IPS-NIHi11 (cell line): ENCODE data around the gene FRMPD2.
A peak's percentile ranks its signal among the peaks of the same experiment; 100 is the strongest.
"Not testable (repeated sequence)": the region's sequence is repeated elsewhere in the genome, so short reads cannot be mapped to it uniquely, and the experiment has no call there.

ENCODE experiments used
- DNase-seq: peaks from one replicate; pipeline ENCODE4 v3.0.0; 2012; ENCODE audit warnings: mixed read lengths, low spot score

FRMPD2 gene

GRCh38 chr10:48231699-48232315 lies 42.7 kb downstream of the FRMPD2 start:
- no peak for DNase-seq

GRCh38 chr10:48231178-48231577 lies 43.3 kb downstream of the FRMPD2 start:
- no peak for DNase-seq

DNA sequence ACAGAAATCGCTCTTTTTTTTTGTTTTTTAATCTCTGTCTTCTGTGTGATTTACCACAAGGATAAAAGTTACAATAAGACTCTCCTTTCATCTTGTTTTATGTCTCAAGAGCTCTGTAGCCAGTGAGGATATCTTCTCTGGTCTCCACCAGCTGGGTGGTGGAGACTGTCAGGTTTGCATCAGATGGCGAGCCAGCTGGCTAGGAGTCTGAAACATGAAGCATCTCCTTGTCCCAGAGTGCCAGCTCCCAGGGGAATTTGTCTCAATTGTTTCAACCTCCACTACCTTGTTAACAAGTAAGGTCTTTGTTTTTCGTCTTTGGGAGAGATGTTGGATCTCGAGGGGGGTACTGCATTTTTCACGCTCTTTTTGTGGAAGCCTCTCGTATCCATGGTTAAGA lies 47.3 kb downstream of the FRMPD2 start:
- DNase-seq = no peak

- no peak for DNase-seq
Observed at GRCh38 chr10:48224979-48225560, 49.4 kb downstream of the FRMPD2 start.

- DNase-seq = no peak
Observed at GRCh38 chr10:48224296-48224695, 50.2 kb downstream of the FRMPD2 start.

GRCh38 chr10:48221814-48222213 lies 52.7 kb downstream of the FRMPD2 start:
- DNase-seq = no peak

- not testable (repeated sequence) for DNase-seq
Observed at GRCh38 chr10:48221031-48221430, 53.5 kb downstream of the FRMPD2 start.

DNA sequence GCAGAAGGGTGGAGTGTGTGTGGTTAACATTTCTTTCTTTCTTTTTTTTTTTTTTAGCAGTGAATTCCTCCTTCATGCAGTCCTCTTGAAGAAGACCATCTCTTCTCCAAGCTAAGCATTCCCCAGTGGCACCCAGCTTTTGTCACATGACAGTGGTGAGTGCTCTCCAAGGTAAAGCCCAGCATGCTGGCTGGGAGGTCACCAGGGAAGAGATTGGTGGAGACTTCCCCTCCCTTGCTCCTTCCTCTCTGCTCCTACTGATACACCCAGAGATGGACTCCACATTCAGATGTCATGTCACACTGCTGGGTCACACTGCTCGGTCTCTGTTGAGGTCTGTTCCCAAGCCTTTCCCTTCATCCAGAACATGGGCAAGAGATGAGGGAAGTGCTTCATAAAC lies 55.3 kb downstream of the FRMPD2 start:
- DNase-seq = no peak

DNA sequence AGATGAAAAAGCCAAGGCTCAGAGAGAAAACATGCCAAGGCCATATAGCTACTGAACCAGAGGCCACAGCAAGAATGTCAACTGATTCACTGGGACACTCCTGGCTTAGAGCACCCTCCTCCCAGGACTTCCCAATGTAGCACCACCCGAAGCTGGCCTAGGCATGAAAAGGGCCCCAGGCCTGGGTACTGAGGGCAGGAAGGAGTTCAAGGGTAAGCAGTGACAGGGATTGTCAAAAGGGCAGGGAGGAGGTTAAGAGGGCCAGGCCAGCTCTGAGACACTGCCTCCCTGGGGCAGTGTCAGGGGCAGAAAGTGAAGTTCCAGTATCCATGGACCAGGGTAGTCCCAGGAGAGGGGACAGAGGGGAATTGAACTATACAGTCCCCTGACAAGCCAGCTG lies 57.8 kb downstream of the FRMPD2 start:
- DNase-seq = no peak

GRCh38 chr10:48216204-48216505 lies 58.3 kb downstream of the FRMPD2 start:
- DNase-seq = no peak

- peak; percentile 71 for DNase-seq
Observed at GRCh38 chr10:48215486-48216203, 58.9 kb downstream of the FRMPD2 start.

- no peak for DNase-seq
Observed at GRCh38 chr10:48214716-48215485, 59.6 kb downstream of the FRMPD2 start.

DNA sequence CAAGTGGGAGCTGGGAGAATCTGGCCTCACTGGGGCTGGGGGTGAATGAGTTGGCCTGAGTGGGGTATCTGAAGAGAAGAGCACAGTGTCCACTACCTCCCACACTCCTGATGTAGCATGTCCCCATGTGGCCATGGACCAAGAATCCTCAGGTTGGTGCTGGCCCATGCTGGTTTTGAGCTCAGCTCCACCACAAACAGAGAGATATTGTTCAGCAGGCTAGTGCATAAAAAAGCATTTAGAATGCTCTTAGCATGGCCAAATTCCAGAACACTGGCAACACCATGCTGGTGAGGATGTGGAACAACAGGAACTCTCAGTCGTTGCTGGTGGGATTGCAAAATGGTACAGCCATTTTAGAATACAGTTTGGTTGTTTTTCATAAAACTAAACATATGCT lies 61.4 kb downstream of the FRMPD2 start:
- no peak for DNase-seq

DNA sequence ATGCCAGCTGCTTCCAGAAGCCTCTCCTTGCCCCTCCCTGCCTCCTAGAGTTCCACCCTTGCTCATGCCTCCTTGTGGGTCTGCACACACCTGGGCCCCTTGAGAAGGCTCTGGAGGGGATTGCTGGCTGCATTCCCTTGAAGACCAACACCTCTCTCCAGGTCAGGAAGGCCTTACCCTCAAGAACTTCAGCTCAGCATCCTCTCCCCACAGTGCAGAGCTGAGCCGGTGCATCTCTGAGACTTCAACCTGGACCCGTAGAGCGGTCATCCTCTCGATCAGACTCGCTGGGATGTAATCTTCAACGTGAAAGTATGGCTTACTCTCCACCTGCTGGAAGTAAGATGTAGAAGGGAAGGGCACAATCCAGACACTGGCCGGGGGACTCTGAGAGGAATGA lies 62.7 kb downstream of the FRMPD2 start:
- no peak for DNase-seq

DNA sequence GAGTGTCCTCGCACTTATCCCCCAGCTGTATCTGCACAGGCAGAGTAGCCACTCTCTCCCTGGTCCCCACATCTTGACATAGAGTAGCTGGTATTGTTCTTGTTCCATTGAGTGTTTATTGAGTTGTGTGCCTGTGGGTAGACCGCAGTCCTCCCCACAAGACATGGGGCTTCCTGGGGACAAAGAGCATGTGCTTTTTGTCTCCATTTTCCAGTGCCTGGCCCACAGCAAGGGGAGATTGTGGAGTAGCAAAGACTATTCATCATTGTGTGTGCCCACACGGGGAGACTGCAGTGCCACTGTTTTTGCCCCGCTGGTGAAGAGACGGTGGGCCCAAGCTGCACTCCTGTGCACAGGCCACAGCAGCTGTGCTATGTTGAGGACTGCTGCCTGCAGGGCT lies 63.5 kb downstream of the FRMPD2 start:
- no peak for DNase-seq

DNA sequence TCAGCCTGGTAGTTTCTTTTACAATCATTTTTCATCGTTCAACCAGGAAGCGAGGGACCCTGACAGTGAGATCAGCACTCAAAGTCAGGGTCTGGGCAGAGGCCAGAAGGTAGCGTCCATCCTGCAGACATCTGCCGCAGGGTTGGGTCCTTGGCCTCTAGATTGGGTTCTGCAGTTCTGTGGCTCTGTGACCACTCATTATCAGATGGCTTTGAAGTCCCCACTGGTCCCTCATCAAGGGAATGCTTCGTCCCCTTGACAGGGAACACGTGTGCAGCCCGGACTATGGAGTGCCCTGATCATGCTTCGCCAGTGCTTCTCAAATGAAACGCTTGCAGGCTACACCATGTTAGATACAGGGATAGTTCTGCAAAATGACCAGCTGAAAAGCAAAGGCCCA lies 64.1 kb downstream of the FRMPD2 start:
- DNase-seq = no peak

- no peak for DNase-seq
Observed at GRCh38 chr10:48209241-48209640, 65.3 kb downstream of the FRMPD2 start.

GRCh38 chr10:48207853-48208252 lies 66.6 kb downstream of the FRMPD2 start:
- DNase-seq = no peak

DNA sequence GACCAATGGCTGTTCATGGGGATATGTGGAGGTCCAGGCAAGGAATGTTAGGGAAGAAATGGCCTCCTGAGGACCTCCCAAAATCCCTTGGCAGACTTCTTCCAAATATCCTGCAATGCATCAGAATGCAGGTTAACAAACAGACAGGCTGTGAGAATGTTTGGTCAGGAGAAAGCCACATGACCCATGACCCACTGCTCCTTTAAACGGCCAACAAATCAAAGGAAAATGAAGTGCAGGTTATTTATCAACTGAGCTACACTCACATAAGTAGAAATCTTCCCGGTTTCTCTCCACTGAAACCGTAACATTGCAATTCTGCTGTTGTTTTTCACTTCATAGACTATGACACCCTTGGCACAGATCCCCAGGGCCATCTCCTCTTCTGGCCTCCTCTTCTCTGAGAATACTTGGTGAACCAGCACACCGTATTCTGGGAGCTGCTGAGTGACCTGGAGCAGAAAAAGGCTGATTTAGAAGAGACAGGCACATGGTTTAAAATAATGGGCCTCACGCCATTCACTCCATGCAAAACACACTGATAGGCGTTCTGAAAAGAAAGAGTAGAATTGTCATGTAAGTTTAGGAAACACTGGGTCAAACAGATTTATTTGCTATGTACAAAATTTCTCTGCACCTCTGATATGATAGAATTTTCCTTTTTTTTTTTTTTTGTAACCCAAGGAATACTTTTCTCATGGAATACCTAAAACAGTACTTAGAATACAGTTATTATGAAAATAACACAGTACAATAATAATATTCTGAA lies 67.8 kb downstream of the FRMPD2 start:
- no peak for DNase-seq

GRCh38 chr10:48205918-48206317 lies 68.6 kb downstream of the FRMPD2 start:
- DNase-seq = no peak

- no peak for DNase-seq
Observed at GRCh38 chr10:48199580-48200377, 74.7 kb downstream of the FRMPD2 start.
